Measurements from ENCODE around the gene LARP4.

Gene LARP4

DNA sequence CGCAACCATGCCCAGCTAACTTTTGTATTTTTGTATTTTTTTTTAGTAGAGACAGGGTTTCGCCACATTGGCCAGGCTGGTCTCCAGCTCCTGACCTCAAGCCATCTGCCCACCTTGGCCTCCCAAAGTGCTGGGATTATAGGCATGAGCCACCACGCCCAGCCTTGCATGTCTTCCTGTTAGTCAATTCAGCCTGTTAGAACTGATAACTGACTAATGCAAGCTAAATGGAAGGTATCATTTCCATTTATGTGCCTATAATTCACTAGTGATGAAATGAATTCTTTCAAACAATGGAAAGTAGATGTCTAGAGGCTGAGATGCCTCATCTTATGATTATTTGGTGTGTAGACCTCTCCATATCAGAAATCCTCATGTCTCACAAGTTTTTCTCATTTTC is 66.8 kb downstream of the LARP4 start:
- TF ChIP-seq, protein P1, sequence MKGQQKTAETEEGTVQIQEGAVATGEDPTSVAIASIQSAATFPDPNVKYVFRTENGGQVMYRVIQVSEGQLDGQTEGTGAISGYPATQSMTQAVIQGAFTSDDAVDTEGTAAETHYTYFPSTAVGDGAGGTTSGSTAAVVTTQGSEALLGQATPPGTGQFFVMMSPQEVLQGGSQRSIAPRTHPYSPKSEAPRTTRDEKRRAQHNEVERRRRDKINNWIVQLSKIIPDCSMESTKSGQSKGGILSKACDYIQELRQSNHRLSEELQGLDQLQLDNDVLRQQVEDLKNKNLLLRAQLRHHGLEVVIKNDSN (IDR thresholded peaks at IDR 0.05), result no peak
- TF ChIP-seq FOXM1 (IDR thresholded peaks at IDR 0.05; ENCODE audit: borderline replicate concordance, low read depth), result no peak
- TF ChIP-seq ZBTB7A (IDR thresholded peaks at IDR 0.05; ENCODE audit: low read depth), result no peak
- no peak for TF ChIP-seq CREB1 (IDR thresholded peaks at IDR 0.05; ENCODE audit: low read depth)
- TF ChIP-seq NFIC (IDR thresholded peaks at IDR 0.05), result no peak

DNA sequence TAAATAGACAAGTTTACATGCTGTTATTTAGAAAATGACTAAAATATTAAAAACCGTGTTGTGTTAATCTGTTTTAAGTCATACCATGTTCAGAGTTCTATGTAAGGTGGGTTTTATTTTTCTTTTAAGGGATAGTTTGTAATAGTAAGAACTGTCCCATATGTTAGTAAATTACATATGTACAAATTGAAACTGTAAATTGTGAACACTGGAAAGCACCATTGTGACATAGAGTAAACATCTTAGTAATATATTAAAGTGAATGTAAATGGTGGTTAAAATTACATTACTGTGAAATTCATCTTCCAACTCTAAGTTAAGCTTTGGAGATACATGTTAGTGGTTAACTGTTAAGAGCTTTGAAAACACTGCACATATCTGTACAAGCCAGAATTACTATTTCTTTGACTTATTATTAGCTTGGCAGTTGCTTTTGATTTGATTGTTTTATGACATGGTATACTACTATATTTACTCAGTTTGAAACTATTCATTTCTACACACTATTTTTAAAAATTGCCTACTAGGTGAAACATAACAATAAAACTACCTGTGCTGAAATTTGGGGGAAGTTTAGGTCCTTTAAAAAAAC is 76.7 kb downstream of the LARP4 start:
- no peak for TF ChIP-seq YY1 (IDR thresholded peaks at IDR 0.05; ENCODE audit: low read depth)
- TF ChIP-seq TEAD4 (IDR thresholded peaks at IDR 0.05), result no peak
- TF ChIP-seq TCF12 (IDR thresholded peaks at IDR 0.05; ENCODE audit: low read depth), result no peak
- TF ChIP-seq, protein P2, sequence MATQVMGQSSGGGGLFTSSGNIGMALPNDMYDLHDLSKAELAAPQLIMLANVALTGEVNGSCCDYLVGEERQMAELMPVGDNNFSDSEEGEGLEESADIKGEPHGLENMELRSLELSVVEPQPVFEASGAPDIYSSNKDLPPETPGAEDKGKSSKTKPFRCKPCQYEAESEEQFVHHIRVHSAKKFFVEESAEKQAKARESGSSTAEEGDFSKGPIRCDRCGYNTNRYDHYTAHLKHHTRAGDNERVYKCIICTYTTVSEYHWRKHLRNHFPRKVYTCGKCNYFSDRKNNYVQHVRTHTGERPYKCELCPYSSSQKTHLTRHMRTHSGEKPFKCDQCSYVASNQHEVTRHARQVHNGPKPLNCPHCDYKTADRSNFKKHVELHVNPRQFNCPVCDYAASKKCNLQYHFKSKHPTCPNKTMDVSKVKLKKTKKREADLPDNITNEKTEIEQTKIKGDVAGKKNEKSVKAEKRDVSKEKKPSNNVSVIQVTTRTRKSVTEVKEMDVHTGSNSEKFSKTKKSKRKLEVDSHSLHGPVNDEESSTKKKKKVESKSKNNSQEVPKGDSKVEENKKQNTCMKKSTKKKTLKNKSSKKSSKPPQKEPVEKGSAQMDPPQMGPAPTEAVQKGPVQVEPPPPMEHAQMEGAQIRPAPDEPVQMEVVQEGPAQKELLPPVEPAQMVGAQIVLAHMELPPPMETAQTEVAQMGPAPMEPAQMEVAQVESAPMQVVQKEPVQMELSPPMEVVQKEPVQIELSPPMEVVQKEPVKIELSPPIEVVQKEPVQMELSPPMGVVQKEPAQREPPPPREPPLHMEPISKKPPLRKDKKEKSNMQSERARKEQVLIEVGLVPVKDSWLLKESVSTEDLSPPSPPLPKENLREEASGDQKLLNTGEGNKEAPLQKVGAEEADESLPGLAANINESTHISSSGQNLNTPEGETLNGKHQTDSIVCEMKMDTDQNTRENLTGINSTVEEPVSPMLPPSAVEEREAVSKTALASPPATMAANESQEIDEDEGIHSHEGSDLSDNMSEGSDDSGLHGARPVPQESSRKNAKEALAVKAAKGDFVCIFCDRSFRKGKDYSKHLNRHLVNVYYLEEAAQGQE (IDR thresholded peaks at IDR 0.05; ENCODE audit: low read depth), result no peak
- TF ChIP-seq, protein P1 (IDR thresholded peaks at IDR 0.05), result no peak
- no peak for TF ChIP-seq RAD21 (IDR thresholded peaks at IDR 0.05; ENCODE audit: low read depth)
- no peak for TF ChIP-seq CREB1 (IDR thresholded peaks at IDR 0.05; ENCODE audit: low read depth)
- TF ChIP-seq NFIC (IDR thresholded peaks at IDR 0.05), result no peak
- TF ChIP-seq EGR1 (IDR thresholded peaks at IDR 0.05), result no peak
- no peak for TF ChIP-seq TAF1 (IDR thresholded peaks at IDR 0.05; ENCODE audit: low read depth)
- TF ChIP-seq FOXM1 (IDR thresholded peaks at IDR 0.05; ENCODE audit: borderline replicate concordance, low read depth), result no peak
- no peak for TF ChIP-seq CEBPB (IDR thresholded peaks at IDR 0.05)
- TF ChIP-seq EP300 (IDR thresholded peaks at IDR 0.05; ENCODE audit: borderline replicate concordance), result no peak
- TF ChIP-seq, protein P3, sequence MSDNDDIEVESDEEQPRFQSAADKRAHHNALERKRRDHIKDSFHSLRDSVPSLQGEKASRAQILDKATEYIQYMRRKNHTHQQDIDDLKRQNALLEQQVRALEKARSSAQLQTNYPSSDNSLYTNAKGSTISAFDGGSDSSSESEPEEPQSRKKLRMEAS (IDR thresholded peaks at IDR 0.05), result no peak
- no peak for TF ChIP-seq ZBTB7A (IDR thresholded peaks at IDR 0.05; ENCODE audit: low read depth)

DNA sequence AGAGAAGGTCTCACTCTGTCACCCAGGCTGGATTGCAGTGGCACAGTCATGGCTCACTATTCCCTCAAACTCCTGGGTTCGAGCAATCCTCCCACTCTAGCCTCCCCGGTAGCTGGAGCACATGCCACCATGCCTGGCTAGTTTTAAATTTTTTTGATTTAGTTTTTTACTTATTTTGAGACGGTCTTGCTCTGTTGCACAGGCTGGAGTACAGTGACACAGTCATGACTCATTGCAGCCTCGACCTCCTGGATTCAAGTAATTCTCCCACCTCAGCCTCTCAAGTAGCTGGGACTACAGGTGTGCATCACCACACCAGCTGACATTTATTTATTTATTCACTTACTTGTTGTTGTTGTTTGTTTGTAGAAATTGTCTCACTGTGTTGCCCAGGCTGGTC is 81.9 kb downstream of the LARP4 start:
- TF ChIP-seq, protein P3 (IDR thresholded peaks at IDR 0.05), result peak; percentile 24; the same call in 1 of the 2 replicates
- TF ChIP-seq EP300 (IDR thresholded peaks at IDR 0.05; ENCODE audit: borderline replicate concordance), result no peak
- TF ChIP-seq, protein P1 (IDR thresholded peaks at IDR 0.05), result no peak

DNA sequence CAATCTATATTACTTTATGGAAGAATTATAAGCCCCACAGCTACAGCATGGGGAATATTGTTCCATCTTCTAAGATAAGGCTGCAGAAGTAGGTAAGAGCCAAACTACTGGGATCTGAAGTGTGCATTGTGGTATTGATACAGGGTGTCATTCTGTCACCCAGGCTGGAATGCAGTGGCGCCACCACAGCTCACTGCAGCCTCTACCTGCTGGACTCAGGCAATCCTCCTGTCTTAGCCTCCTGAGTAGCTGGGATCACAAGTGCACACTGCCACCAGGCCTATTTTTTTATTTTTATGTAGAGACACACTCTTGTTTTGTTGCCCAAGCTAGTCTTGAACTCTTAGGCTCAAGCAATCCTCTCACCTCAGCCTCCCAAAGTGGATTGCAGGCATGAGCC is 82.8 kb downstream of the LARP4 start:
- TF ChIP-seq TCF12 (IDR thresholded peaks at IDR 0.05; ENCODE audit: low read depth) (no peak), CREB1 (IDR thresholded peaks at IDR 0.05; ENCODE audit: low read depth) (no peak), EP300 (IDR thresholded peaks at IDR 0.05; ENCODE audit: borderline replicate concordance) (no peak), TEAD4 (IDR thresholded peaks at IDR 0.05) (no peak), CEBPB (IDR thresholded peaks at IDR 0.05) (no peak), TAF1 (IDR thresholded peaks at IDR 0.05; ENCODE audit: low read depth) (no peak), YY1 (IDR thresholded peaks at IDR 0.05; ENCODE audit: low read depth) (no peak), EGR1 (IDR thresholded peaks at IDR 0.05) (no peak), ZBTB7A (IDR thresholded peaks at IDR 0.05; ENCODE audit: low read depth) (no peak)
- TF ChIP-seq, protein P2 (IDR thresholded peaks at IDR 0.05; ENCODE audit: low read depth), result no peak
- TF ChIP-seq, protein P3 (IDR thresholded peaks at IDR 0.05), result no peak

DNA sequence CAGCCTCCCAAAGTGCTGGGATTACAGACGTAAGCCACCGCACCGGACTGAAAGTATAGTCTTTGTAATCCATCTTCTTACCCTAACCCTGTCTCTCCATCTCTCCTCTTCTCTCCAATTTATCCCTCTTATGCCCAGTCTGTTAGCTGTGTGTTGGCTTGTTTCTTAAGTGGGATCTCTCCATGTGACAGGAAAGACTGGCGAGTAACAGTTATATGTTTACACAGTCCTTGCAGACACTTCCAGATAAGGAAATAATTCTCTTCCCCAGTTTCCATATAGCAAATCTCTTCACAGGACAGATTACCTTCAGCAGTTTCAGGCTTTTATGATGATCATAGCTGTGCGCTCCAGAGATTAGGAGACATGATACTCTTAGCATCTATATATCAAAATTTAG is 88.1 kb downstream of the LARP4 start:
- no peak for TF ChIP-seq TEAD4 (IDR thresholded peaks at IDR 0.05)
- TF ChIP-seq ZBTB7A (IDR thresholded peaks at IDR 0.05; ENCODE audit: low read depth), result no peak
- no peak for TF ChIP-seq CREB1 (IDR thresholded peaks at IDR 0.05; ENCODE audit: low read depth)
- no peak for TF ChIP-seq YY1 (IDR thresholded peaks at IDR 0.05; ENCODE audit: low read depth)
- TF ChIP-seq TCF12 (IDR thresholded peaks at IDR 0.05; ENCODE audit: low read depth), result no peak
- no peak for TF ChIP-seq EP300 (IDR thresholded peaks at IDR 0.05; ENCODE audit: borderline replicate concordance)
- TF ChIP-seq CEBPB (IDR thresholded peaks at IDR 0.05), result no peak
- TF ChIP-seq FOXM1 (IDR thresholded peaks at IDR 0.05; ENCODE audit: borderline replicate concordance, low read depth), result no peak
- TF ChIP-seq RAD21 (IDR thresholded peaks at IDR 0.05; ENCODE audit: low read depth), result no peak
- TF ChIP-seq TAF1 (IDR thresholded peaks at IDR 0.05; ENCODE audit: low read depth), result no peak
- no peak for TF ChIP-seq EGR1 (IDR thresholded peaks at IDR 0.05)
- TF ChIP-seq, protein P2 (IDR thresholded peaks at IDR 0.05; ENCODE audit: low read depth), result no peak
- no peak for TF ChIP-seq NFIC (IDR thresholded peaks at IDR 0.05)
- TF ChIP-seq, protein P1 (IDR thresholded peaks at IDR 0.05), result no peak
- TF ChIP-seq, protein P3 (IDR thresholded peaks at IDR 0.05), result no peak

Measured in Ishikawa (cell line).